ENCODE measurements around the gene CYGB.

The CYGB gene

DNA sequence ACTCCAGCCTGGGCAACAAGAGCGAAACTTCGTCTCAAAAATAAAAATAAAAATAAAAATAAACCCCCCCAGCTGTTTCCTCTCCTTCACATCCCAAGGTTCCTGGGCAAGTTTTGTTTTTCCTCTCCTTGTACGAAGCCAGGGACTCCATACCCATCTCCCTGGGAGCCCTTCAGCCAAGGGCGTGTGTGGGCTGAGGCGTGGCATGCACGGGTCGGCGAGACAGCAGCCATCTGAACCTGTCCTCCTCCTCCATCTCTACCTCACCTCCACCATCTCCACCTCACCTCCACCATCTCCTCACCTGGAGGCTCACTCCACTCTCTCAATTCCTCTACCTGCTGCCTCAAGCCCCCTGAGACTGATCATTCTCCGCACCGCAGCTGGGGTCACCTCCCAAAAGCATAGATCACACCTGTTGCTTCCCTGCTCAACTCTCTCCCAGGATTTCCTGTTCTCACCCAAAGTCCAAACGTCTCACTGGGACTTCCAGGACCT is 53.2 kb downstream of the CYGB start:
- DNase-seq (ENCODE audit: low read depth in 4 of 4, low spot score in 1 of 4) = no peak

DNA sequence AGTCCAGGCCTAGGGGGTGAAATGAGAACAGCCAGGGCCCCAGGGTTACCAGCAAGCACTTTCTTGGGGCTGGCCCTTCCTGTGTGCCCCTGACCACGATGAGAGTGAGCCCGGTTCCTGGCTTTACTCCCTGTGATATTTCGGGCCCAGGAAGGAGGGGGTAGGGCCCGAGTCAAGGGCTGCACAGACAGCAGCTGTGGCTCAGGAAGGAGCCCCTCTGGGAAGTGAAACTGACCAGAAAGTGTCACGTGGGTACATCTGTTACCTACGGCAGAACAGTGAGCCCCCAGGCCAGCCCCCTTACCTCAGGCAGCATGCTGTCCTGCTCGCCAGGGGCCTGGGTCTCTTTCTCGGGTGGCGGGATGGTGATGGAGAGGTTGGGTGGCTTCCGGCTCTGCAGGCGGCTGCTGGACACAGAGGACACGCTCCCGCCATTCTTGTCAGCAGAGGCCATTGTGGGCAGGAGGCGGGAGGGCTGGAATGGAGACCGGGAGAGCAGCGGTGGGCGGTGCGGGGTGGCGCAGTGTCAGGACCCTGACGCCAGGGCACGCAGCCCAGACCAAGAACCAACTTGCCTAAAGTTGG is 56.3 kb downstream of the CYGB start:
- DNase-seq (ENCODE audit: low read depth in 4 of 4, low spot score in 1 of 4) = no peak

DNA sequence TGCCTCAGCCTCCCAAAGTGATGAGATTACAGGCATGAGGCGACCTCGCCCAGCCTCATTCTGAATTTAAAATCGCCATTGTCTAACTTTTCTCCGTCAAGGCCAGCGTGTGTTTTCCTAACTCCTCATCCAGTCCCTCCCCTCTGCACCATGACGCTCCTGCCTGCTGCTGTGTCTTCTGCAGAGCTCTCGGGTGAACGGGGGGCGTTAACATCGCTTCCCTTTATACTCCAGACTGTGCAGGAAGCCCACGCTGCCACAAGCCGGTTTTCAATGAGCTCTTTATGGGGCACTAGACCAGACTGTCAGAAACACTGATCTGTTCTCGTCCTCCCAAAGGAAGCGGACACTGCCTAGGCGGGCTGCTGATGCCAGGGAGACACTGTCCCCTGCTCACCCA is 56.9 kb downstream of the CYGB start:
- no peak for DNase-seq (ENCODE audit: low read depth in 4 of 4, low spot score in 1 of 4)

DNA sequence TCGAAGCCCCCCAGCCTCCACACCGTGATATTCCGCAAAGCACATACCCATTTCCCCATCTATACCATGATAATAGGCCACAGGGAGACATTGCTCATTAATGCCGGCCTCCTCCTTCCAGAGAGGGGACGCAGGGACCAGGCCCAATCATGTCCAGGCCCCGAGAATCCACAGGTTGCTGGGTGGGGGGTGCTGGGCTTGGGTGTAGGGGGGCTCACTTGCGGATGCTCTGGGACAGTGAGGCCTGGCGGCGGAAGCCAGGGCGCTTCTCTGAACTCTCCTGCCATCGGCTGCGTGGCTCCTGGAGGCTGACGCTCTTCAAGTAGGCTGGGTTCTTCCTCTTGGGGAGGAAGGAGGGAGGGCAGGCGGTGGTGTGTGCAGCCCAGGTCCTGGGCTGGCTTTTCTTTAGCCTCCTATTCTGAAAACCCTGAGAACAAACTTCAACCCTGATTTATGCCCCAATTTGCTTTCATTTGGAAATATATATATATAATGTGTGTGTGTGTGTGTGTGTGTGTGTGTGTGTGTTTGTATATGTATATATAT is 57.9 kb downstream of the CYGB start:
- no peak for DNase-seq (ENCODE audit: low read depth in 4 of 4, low spot score in 1 of 4)

DNA sequence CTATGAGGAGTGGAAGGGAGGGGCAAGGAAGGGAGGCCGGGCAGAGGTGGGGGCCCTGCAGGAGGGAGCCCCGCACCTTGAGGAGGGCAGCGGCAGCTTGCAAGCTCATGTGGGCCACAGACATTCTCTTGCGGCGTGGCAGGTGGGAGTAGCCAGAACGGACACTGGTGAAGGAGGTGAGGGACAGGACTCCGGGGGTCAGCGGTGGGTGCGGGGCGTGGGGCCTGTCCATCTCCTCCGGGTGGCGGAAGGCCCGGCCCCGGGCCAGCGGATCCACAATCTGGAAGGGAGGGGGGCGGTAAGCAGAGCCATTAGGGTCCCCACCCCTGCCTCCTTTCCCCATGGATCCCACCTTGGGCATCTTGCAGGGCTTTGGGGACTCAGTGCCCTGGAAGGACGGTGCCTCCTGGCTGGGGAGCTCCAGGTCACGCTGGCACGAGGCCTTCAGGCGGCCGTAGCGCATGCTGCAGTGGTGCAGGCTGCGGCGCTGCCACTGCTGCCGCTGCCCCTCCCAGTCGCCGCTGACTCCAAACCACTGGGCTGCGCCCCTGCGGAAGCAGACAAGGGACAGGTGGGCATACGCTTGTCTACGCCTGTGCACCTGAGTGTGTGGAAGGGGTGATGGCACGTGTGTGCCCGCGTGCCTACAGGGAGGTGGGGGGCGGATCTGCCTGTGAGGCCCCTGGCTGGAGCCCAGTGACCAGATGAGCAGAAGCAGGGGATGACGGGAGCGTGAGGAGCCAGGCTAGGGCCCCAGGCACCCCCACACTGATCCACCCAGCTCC is 58.6 kb downstream of the CYGB start:
- no peak for DNase-seq (ENCODE audit: low read depth in 4 of 4, low spot score in 1 of 4)

DNA sequence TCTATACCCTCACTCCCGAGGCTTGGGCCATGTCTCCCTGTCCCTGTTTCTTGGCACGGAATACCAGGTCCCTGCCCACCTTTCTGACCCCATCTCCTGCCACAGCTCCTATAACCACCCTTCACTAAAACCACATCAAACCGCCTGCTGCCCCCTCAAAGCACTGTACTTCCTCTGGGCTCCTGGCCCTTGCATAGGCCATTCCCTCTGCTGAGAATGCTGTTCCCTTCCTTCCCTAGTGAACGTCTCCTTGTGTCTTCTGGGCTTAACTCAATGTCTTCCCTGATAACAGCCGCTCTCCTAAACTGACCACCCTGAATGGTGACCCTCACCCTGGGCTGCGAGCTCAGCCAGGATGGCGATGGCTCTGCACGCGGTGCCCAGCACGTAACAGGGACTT is 59.4 kb downstream of the CYGB start:
- no peak for DNase-seq (ENCODE audit: low read depth in 4 of 4, low spot score in 1 of 4)

DNA sequence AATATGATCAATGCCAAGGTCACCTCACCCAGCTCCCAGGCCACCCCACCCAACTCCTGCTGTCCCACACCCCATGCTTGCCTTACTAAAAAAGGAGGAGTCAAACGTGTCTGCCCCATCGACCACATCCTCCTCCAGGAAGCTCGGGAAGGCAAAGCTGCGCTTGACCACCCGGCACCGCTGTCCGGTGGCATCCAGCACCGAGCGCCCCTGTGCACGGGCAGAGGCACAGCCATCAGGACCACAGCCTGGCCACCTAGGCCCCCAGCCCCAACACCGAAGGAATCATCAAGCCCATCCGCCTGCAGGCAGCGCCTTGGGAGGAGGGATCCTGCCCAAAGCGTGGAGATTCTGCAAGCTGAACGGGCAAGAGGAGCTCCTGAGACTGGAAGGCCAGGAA is 59.9 kb downstream of the CYGB start:
- no peak for DNase-seq (ENCODE audit: low read depth in 4 of 4, low spot score in 1 of 4)
